Aorta (tissue), 5 donors: ENCODE data around the gene SETD4. TPM values are rescaled to one million over a fixed set of nuclear protein-coding genes. Genes with fewer than 3 reads are reported as not detected.

Experiments
- ATAC-seq: fragments of 200-7000 bp; cut with Tn5 transposase; one replicate; pipeline ENCODE4 v1.9.1; 2022; ENCODE audit warnings: moderate library complexity; ENCODE audit not compliant: low FRiP score
- DNase-seq, 2 donors: peaks; one replicate each; pipeline ENCODE4 v3.0.0-alpha.2; 2020
- H3K27ac ChIP-seq, 2 donors: one replicate each; pipeline ENCODE4 v1.5.1; 2013; ENCODE audit warnings: low read length in 2 of 2, mild to moderate bottlenecking in 2 of 2, moderate library complexity in 2 of 2, control low read depth in 1 of 2, inconsistent platforms in 1 of 2, low read depth in 1 of 2
- H3K27me3 ChIP-seq, 2 donors: one replicate each; pipeline ENCODE4 v1.6.1; 2013; ENCODE audit warnings: control low read depth in 1 of 2, low read length in 1 of 2, mild to moderate bottlenecking in 1 of 2, moderate library complexity in 1 of 2; ENCODE audit not compliant: insufficient read depth in 2 of 2, control insufficient read depth in 1 of 2
- H3K36me3 ChIP-seq, 2 donors: one replicate each; pipeline ENCODE4 v1.6.1; 2013; ENCODE audit warnings: control low read depth in 1 of 2, low read length in 1 of 2, mild to moderate bottlenecking in 1 of 2; ENCODE audit not compliant: insufficient read depth in 2 of 2, control insufficient read depth in 1 of 2
- H3K4me1 ChIP-seq, 2 donors: one replicate each; pipeline ENCODE4 v1.6.1; 2013; ENCODE audit warnings: low read length in 2 of 2, control low read depth in 1 of 2, mild to moderate bottlenecking in 1 of 2, moderate library complexity in 1 of 2; ENCODE audit not compliant: insufficient read depth in 2 of 2, control insufficient read depth in 1 of 2
- H3K4me3 ChIP-seq, 2 donors: one replicate each; pipeline ENCODE4 v1.5.1; 2013; ENCODE audit warnings: low read length in 2 of 2, control low read depth in 1 of 2, mild to moderate bottlenecking in 1 of 2
- H3K9me3 ChIP-seq: one replicate; pipeline ENCODE4 v1.6.1; 2013; ENCODE audit warnings: mild to moderate bottlenecking, low read length; ENCODE audit not compliant: control insufficient read depth
- WGBS, 2 donors: extraction: QIAGEN DNeasy Blood & Tissue Kit; methylation state at CpG; one replicate each; pipeline ENCODE4 v1.1.7; 2013; 5-methylcytosine and 5-hydroxymethylcytosine counted together
- intact Hi-C, 2 donors: fragments of 100-400 bp; cut with DNase I; formaldehyde crosslinking; loops; one replicate each; pipeline versions ENCODE4 v1.14.2 to v1.15.0; 2022
- polyA plus RNA-seq, 2 donors: library from polyadenylated mRNA; stranded (reverse); fragments of 200-250 nt; gene quantifications; one replicate each; pipeline ENCODE4 v1.2.3, GENCODE V29; 2013
- total RNA-seq, 2 donors: library from RNA; stranded (reverse); fragmentation: NEBNext Ultra II Directional; extraction: Animal tissue kit (Norgen Biotek cat#: 25700); gene quantifications; one replicate each; pipeline ENCODE4 v1.2.1, GENCODE V29; 2021
- donor health status: healthy with polysubstance abuse.
- donor health status: Bipolar disorder and iron deficiency.
- donor health status: DM: no; HTN: no; CAD: no.
- donor health status: DM: no; HTN: no; CAD: no.
- donor health status: DM: yes; HTN: yes; CAD: no.

SETD4 gene
- total and polyA plus RNA-seq, 4 donors = 14.8 to 22.5 (median 18.5) TPM

GRCh38 chr21:36041910-36042309 lies 18.4 kb downstream of the SETD4 start:
- peaks cover 3 to 5% of the 10 kb centered on the region in 2 donors for H3K36me3 ChIP-seq
- ATAC-seq (no peak), DNase-seq (no peak)
- intact Hi-C loops = no loop called here
- WGBS, 2 donors = 95% methylated on average over 1 of the region's 1 CpG
- H3K27ac ChIP-seq = no peak overlapping the region
- no peaks in the 10 kb centered on the region for H3K4me1 ChIP-seq
- no peak overlapping the region for H3K4me3 ChIP-seq
- H3K27me3 ChIP-seq = no peaks in the 10 kb centered on the region
- no peaks in the 10 kb centered on the region for H3K9me3 ChIP-seq

GRCh38 chr21:36040389-36040788 lies 19.9 kb downstream of the SETD4 start:
- Histone ChIP-seq H3K4me3 (no peak overlapping the region), H3K27ac (peak overlapping the region in 1 of 2 donors; percentile 18), H3K27me3 (no peaks in the 10 kb centered on the region), H3K4me1 (no peaks in the 10 kb centered on the region), H3K9me3 (no peaks in the 10 kb centered on the region), H3K36me3 (peaks cover 0 to 5% of the 10 kb centered on the region in 2 donors)
- DNase-seq = no peak
- 20 to 25% methylated on average over 2 of the region's 2 CpGs for WGBS, 2 donors
- intact Hi-C loops = no loop called here
- ATAC-seq = no peak

- intact Hi-C loops = no loop called here
- H3K4me1 ChIP-seq = no peaks in the 10 kb centered on the region
- no peak overlapping the region for H3K4me3 ChIP-seq
- 22 to 24% methylated on average over 6 of the region's 6 CpGs for WGBS, 2 donors
- H3K27me3 ChIP-seq = no peaks in the 10 kb centered on the region
- DNase-seq (no peak), ATAC-seq (no peak)
- no peak overlapping the region for H3K27ac ChIP-seq
- peaks cover 0 to 5% of the 10 kb centered on the region in 2 donors for H3K36me3 ChIP-seq
- H3K9me3 ChIP-seq = no peaks in the 10 kb centered on the region
These were observed 20.5 kb downstream of the SETD4 start for GRCh38 chr21:36039861-36040260.

GRCh38 chr21:36038701-36039497 lies 21.4 kb downstream of the SETD4 start:
- no peak overlapping the region for H3K4me3 ChIP-seq
- intact Hi-C loops = no loop called here
- no peaks in the 10 kb centered on the region for H3K4me1 ChIP-seq
- H3K27ac ChIP-seq = no peak overlapping the region
- H3K9me3 ChIP-seq = no peaks in the 10 kb centered on the region
- DNase-seq (no peak), ATAC-seq (no peak)
- no peaks in the 10 kb centered on the region for H3K27me3 ChIP-seq
- WGBS, 2 donors = 90 to 93% methylated on average over 17 of the region's 17 CpGs
- peaks cover 0 to 3% of the 10 kb centered on the region in 2 donors for H3K36me3 ChIP-seq

- H3K9me3 ChIP-seq = no peaks in the 10 kb centered on the region
- H3K4me1 ChIP-seq = no peaks in the 10 kb centered on the region
- ATAC-seq = no peak
- H3K36me3 ChIP-seq = peaks cover 0 to 3% of the 10 kb centered on the region in 2 donors
- intact Hi-C loops = no loop called here
- H3K27ac ChIP-seq = no peak overlapping the region
- no peaks in the 10 kb centered on the region for H3K27me3 ChIP-seq
- WGBS, 2 donors = 76 to 81% methylated on average over 10 of the region's 10 CpGs
- H3K4me3 ChIP-seq = no peak overlapping the region
- no peak for DNase-seq
These were observed 24.9 kb downstream of the SETD4 start for GRCh38 chr21:36035381-36035791.

GRCh38 chr21:36034211-36034913 lies 26.0 kb downstream of the SETD4 start:
- intact Hi-C loops = no loop called here
- Histone ChIP-seq H3K4me3 (no peak overlapping the region), H3K4me1 (no peaks in the 10 kb centered on the region), H3K27ac (no peak overlapping the region), H3K9me3 (no peaks in the 10 kb centered on the region), H3K36me3 (peaks cover 0 to 3% of the 10 kb centered on the region in 2 donors), H3K27me3 (no peaks in the 10 kb centered on the region)
- no peak for DNase-seq
- 81 to 85% methylated on average over 16 of the region's 16 CpGs for WGBS, 2 donors
- no peak for ATAC-seq

- no peak overlapping the region for H3K4me3 ChIP-seq
- 89 to 91% methylated on average over 24 to 28 of the region's 28 CpGs for WGBS, 2 donors
- H3K4me1 ChIP-seq = no peaks in the 10 kb centered on the region
- intact Hi-C loops = no loop called here
- no peak for ATAC-seq
- H3K27me3 ChIP-seq = no peaks in the 10 kb centered on the region
- no peak overlapping the region for H3K27ac ChIP-seq
- no peak for DNase-seq
- no peaks in the 10 kb centered on the region for H3K9me3 ChIP-seq
- H3K36me3 ChIP-seq = no peaks in the 10 kb centered on the region
These were observed 27.5 kb downstream of the SETD4 start for GRCh38 chr21:36032647-36033406.

GRCh38 chr21:36030581-36031189 lies 29.6 kb downstream of the SETD4 start:
- Histone ChIP-seq H3K4me3 (no peak overlapping the region), H3K27ac (no peak overlapping the region), H3K9me3 (no peaks in the 10 kb centered on the region), H3K27me3 (no peaks in the 10 kb centered on the region), H3K4me1 (no peaks in the 10 kb centered on the region), H3K36me3 (no peaks in the 10 kb centered on the region)
- DNase-seq = no peak
- intact Hi-C loops = no loop called here
- no peak for ATAC-seq
- WGBS, 2 donors = 59 to 66% methylated on average over 16 of the region's 16 CpGs
